Transverse colon (tissue), 4 donors: ENCODE measurements around the gene RAB3GAP2.

Source experiments
- CTCF ChIP-seq, 5 experiments: fragments of 200-600 bp in 3 of 5; fragments of 450-650 bp in 2 of 5; sonication (generic) in 3 of 5; IDR thresholded peaks; 1 replicate in 2 of 5; 2 replicates in 3 of 5; pipeline ENCODE4 v1.5.1; 2016 to 2017; ENCODE audit warnings: antibody characterized with exemption in 5 of 5, inconsistent platforms in 3 of 5, mild to moderate bottlenecking in 2 of 5, moderate library complexity in 1 of 5
- EP300 ChIP-seq: sonication (generic); formaldehyde crosslinking; IDR thresholded peaks from one replicate; pipeline ENCODE4 v1.6.1; 2017; ENCODE audit warnings: antibody characterized with exemption, low read depth
- POLR2AphosphoS5 ChIP-seq, 3 donors: sonication (generic); formaldehyde crosslinking; IDR thresholded peaks; one replicate each; pipeline ENCODE4 v1.6.1; 2016; ENCODE audit warnings: antibody characterized with exemption in 3 of 3

GRCh38 chr1:220287129-220287528 is 14.9 kb upstream of the RAB3GAP2 start:
- TF ChIP-seq EP300 (no peak), CTCF (IDR thresholded peaks at IDR 0.05) (no peak), POLR2AphosphoS5 (IDR thresholded peaks at IDR 0.05) (no peak)
